ENCODE data around the gene DHRS9.

GRCh38 chr2:169081551-169081950, 12.2 kb downstream of the DHRS9 start:
- TF ChIP-seq CTCF (IDR thresholded peaks at IDR 0.05) (no peak), EP300 (IDR thresholded peaks at IDR 0.05) (no peak), POLR2AphosphoS5 (IDR thresholded peaks at IDR 0.05) (no peak), POLR2A (IDR thresholded peaks at IDR 0.05) (no peak)
